Breast epithelium (tissue), 4 donors: Measurements from ENCODE around the gene RBMX2. TPM values are rescaled to one million over a fixed set of nuclear protein-coding genes. Genes with fewer than 3 reads are reported as not detected.
"Not testable (repeated sequence)": the region's sequence is repeated elsewhere in the genome, so short reads cannot be mapped to it uniquely, and the experiment has no call there.

Experiments
- DNase-seq, 2 donors: peaks; one replicate each; pipeline ENCODE4 v3.0.0-alpha.2; 2019; ENCODE audit warnings: low spot score in 2 of 2
- H3K27ac ChIP-seq, 2 donors: fragments of 200-600 bp; sonication (generic) in 1 of 2; one replicate each; pipeline ENCODE4 v1.5.1; 2016 to 2019; ENCODE audit warnings: mild to moderate bottlenecking in 1 of 2
- H3K27me3 ChIP-seq, 2 donors: fragments of 200-600 bp; sonication (generic) in 1 of 2; one replicate each; pipeline versions ENCODE4 v1.5.1 to v1.6.0; 2017 to 2019; ENCODE audit warnings: control low read depth in 1 of 2, mild to moderate bottlenecking in 1 of 2
- H3K36me3 ChIP-seq: fragments of 200-600 bp; one replicate; pipeline ENCODE4 v1.5.1; 2019
- H3K4me1 ChIP-seq, 2 donors: fragments of 200-600 bp; sonication (generic); one replicate each; pipeline ENCODE4 v1.5.1; 2016 to 2019; ENCODE audit warnings: control low read depth in 1 of 2
- H3K4me3 ChIP-seq, 3 donors: fragments of 200-600 bp; sonication (generic); 1 replicate in 2 of 3; 2 replicates in 1 of 3; pipeline ENCODE4 v1.5.1; 2016 to 2019; ENCODE audit warnings: mild to moderate bottlenecking in 3 of 3, moderate library complexity in 2 of 3
- H3K9me3 ChIP-seq, 2 donors: fragments of 200-600 bp; sonication (generic) in 1 of 2; one replicate each; pipeline ENCODE4 v1.5.1; 2016 to 2019; ENCODE audit warnings: control low read depth in 1 of 2
- POLR2A ChIP-seq: fragments of 450-650 bp; IDR thresholded peaks from one replicate; pipeline ENCODE4 v1.6.1; 2016; ENCODE audit warnings: antibody characterized with exemption, mild to moderate bottlenecking, moderate library complexity
- POLR2AphosphoS5 ChIP-seq, 3 donors: sonication (generic); formaldehyde crosslinking; IDR thresholded peaks; one replicate each; pipeline ENCODE4 v1.6.1; 2017; ENCODE audit warnings: antibody characterized with exemption in 3 of 3
- intact Hi-C: fragments of 100-400 bp; cut with DNase I; formaldehyde crosslinking; loops from one replicate; pipeline ENCODE4 v1.15.1; 2023; ENCODE audit warnings: low total_unique reads
- total RNA-seq, 3 donors: library from RNA; depleted of rRNA; stranded (reverse); fragments of >200 nt; gene quantifications; one replicate each; pipeline ENCODE4 v1.1.0, GENCODE V29; 2016
- TF ChIP-seq, protein P1 (sequence below), 3 donors: fragments of 450-650 bp; IDR thresholded peaks; one replicate each; pipeline ENCODE4 v1.5.1; 2016 to 2017; ENCODE audit warnings: antibody characterized with exemption in 3 of 3, mild to moderate bottlenecking in 3 of 3, moderate library complexity in 3 of 3

Gene RBMX2
- total RNA-seq, 3 donors from 2014 or later = 14.7 to 17.9 (median 16.2) TPM

DNA sequence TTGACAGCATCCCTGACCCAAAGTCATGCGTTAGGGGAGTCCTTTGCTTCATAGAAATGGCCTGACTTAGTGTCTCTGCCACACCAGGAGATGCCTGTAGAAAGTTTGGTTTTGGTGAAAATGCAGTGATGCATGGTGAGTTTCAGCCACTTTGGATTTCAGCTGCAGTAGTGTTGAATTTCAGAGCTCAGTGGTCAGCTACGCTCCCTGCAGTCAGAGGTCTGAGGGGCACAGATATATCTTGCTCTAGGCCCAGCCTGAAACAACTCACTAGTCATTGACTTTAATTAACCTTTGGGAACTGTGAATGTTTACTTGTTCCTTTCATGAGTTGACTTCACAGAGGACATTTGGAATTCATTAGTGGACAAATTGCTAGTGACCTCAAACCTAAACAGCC, 17.5 kb downstream of the RBMX2 start:
- TF ChIP-seq POLR2AphosphoS5 (IDR thresholded peaks at IDR 0.05) = no peak
- TF ChIP-seq POLR2A = no peak
- TF ChIP-seq, protein P1, sequence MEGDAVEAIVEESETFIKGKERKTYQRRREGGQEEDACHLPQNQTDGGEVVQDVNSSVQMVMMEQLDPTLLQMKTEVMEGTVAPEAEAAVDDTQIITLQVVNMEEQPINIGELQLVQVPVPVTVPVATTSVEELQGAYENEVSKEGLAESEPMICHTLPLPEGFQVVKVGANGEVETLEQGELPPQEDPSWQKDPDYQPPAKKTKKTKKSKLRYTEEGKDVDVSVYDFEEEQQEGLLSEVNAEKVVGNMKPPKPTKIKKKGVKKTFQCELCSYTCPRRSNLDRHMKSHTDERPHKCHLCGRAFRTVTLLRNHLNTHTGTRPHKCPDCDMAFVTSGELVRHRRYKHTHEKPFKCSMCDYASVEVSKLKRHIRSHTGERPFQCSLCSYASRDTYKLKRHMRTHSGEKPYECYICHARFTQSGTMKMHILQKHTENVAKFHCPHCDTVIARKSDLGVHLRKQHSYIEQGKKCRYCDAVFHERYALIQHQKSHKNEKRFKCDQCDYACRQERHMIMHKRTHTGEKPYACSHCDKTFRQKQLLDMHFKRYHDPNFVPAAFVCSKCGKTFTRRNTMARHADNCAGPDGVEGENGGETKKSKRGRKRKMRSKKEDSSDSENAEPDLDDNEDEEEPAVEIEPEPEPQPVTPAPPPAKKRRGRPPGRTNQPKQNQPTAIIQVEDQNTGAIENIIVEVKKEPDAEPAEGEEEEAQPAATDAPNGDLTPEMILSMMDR (IDR thresholded peaks at IDR 0.05) = no peak
- no peak overlapping the region for H3K27ac ChIP-seq
- no peaks in the 10 kb centered on the region for H3K27me3 ChIP-seq
- intact Hi-C loops = no loop called here
- no peaks in the 10 kb centered on the region for H3K9me3 ChIP-seq
- no peak overlapping the region for H3K4me3 ChIP-seq
- no peaks in the 10 kb centered on the region for H3K4me1 ChIP-seq
- H3K36me3 ChIP-seq = no peaks in the 10 kb centered on the region
- DNase-seq = no peak

DNA sequence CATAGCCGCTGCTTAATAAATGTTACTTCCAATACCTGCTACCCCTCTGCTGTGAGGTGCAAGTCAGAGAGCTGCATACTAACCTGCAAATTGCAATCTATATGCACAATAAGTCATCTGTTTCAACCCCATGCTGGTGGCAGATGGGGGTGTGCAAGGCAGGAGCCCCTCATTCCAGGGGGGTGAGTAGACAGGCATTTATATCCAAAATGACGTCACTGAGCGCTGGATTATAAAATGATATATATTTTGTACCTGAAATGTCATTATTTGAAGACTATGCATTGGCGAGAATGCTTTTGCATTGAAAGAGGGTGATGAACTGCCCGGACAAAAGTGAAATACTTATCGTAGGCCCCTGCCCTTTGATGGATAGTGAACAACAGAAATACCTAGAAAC, 24.7 kb downstream of the RBMX2 start:
- Histone ChIP-seq H3K27ac (no peak overlapping the region), H3K27me3 (peaks cover 0 to 20% of the 10 kb centered on the region in 2 donors), H3K4me3 (no peak overlapping the region), H3K4me1 (no peaks in the 10 kb centered on the region), H3K36me3 (no peaks in the 10 kb centered on the region), H3K9me3 (peaks cover 0 to 4% of the 10 kb centered on the region in 2 donors)
- DNase-seq = no peak
- intact Hi-C loops = no loop called here
- TF ChIP-seq POLR2A (no peak), POLR2AphosphoS5 (IDR thresholded peaks at IDR 0.05) (no peak)
- TF ChIP-seq, protein P1 (IDR thresholded peaks at IDR 0.05) = no peak

DNA sequence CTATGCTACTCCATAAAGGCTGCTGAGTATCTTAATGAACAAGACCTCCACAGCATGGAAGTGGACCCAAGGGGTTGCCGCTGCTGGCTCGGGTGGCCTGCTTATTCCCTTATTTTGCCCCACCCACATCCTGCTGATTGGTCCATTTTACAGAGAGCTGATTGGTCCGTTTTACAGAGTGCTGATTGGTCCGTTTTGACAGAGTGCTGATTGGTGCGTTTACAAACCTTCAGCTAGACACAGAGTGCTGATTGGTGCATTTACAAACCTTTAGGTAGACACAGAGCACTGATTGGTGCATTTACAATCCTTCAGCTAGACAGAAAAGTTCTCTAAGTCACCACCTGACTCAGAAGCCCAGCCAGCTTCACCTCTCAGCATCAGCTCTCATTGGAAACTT, 27.4 kb downstream of the RBMX2 start:
- peaks cover 0 to 24% of the 10 kb centered on the region in 2 donors for H3K27me3 ChIP-seq
- DNase-seq, H3K27ac ChIP-seq, intact Hi-C loops, H3K9me3 ChIP-seq, H3K4me1 ChIP-seq, H3K36me3 ChIP-seq, H3K4me3 ChIP-seq: not testable (repeated sequence)

DNA sequence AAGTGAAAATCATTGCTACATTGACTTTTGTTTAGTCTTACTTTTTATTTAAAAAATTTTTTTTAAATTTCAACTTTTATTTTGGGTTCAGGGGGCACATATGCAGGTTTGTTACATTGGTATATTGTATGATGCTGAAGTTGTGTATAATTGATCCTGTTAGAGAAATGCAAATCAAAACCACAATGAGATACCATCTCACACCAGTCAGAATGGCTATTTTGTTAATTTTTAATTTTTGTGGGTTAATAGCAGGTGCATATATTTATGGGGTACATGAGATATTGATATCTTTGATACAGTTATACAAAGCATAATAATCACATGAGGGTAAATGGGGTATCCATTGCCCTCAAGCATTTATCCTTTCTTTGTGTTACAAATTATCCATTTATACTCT, 34.1 kb downstream of the RBMX2 start:
- Histone ChIP-seq H3K4me1 (no peaks in the 10 kb centered on the region), H3K4me3 (no peak overlapping the region), H3K9me3 (peaks cover 5 to 22% of the 10 kb centered on the region in 2 donors), H3K27ac (no peak overlapping the region), H3K27me3 (peaks cover 0 to 4% of the 10 kb centered on the region in 2 donors), H3K36me3 (no peaks in the 10 kb centered on the region)
- no peak for TF ChIP-seq POLR2AphosphoS5 (IDR thresholded peaks at IDR 0.05)
- TF ChIP-seq, protein P1 (IDR thresholded peaks at IDR 0.05) = no peak
- TF ChIP-seq POLR2A = no peak
- intact Hi-C loops = no loop called here
- no peak for DNase-seq

DNA sequence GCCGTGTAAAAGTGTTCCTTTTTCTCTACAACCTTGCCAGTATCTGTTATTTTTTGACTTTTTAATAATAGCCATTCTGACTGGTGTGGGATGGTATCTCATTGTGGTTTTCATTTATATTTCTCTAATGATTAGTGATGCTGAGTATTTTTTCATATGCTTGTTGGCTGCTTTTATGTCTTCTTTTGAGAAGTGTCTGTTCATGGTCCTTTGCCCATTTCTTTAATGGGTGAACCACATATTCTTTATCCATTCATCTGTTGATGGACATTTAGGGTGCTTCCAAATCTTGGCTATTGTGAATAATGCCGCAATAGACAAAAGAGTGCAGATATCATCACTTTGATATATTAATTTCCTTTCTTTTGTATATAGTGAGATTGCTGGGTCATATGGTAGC, 36.2 kb downstream of the RBMX2 start:
- H3K9me3 ChIP-seq = peaks cover 5 to 22% of the 10 kb centered on the region in 2 donors
- intact Hi-C loops, DNase-seq, H3K27me3 ChIP-seq, H3K4me1 ChIP-seq, H3K27ac ChIP-seq, H3K4me3 ChIP-seq, H3K36me3 ChIP-seq: not testable (repeated sequence)

DNA sequence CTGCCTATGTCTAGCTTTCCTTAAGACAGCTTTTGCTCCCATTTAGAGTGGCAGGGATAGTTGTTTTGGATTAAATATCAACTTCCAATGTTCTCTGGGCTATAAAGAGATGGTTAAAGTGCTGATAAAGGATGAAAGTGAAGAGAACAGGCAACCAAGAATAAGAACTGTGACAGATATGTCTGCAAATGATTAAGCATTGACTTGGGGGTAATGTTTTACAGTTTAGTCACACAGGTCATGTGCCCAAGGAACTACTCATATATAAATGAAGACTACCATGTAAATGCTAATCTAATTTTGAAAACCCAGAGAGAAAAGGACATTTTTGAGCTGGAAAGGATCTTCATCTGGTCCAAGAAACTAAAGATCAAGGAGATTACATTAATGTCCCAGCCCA, 42.1 kb downstream of the RBMX2 start:
- H3K27ac ChIP-seq = no peak overlapping the region
- TF ChIP-seq, protein P1 (IDR thresholded peaks at IDR 0.05) = no peak
- TF ChIP-seq POLR2AphosphoS5 (IDR thresholded peaks at IDR 0.05) = no peak
- intact Hi-C loops = no loop called here
- H3K36me3 ChIP-seq = no peaks in the 10 kb centered on the region
- no peak overlapping the region for H3K4me3 ChIP-seq
- H3K27me3 ChIP-seq = no peaks in the 10 kb centered on the region
- H3K4me1 ChIP-seq = no peaks in the 10 kb centered on the region
- H3K9me3 ChIP-seq = peaks cover 4 to 11% of the 10 kb centered on the region in 2 donors
- no peak for DNase-seq
